Fibroblast of pulmonary artery (primary cell): ENCODE data around the gene CREB5.

ENCODE experiments used
- DNase-seq: peaks from one replicate; pipeline ENCODE4 v3.0.0-alpha.2; 2010; ENCODE audit warnings: low read depth
- H3K4me3 ChIP-seq: replicated peaks from 2 replicates; pipeline ENCODE4 v1.5.1; 2011; ENCODE audit warnings: low read depth, mild to moderate bottlenecking, control low read depth, low read length, moderate library complexity
- CTCF ChIP-seq: IDR thresholded peaks from 2 replicates; pipeline ENCODE4 v1.5.1; 2011; ENCODE audit warnings: mild to moderate bottlenecking, control low read depth, low read length, inconsistent platforms; ENCODE audit errors: missing control alignments

CREB5 gene

GRCh38 chr7:28766359-28766758 is 354.0 kb downstream of the CREB5 start:
- TF ChIP-seq CTCF, result no peak
- DNase-seq, result no peak
- no peak overlapping the region for H3K4me3 ChIP-seq

GRCh38 chr7:28767356-28767755 is 355.0 kb downstream of the CREB5 start:
- TF ChIP-seq CTCF, result no peak
- DNase-seq, result peak; percentile 14
- H3K4me3 ChIP-seq, result no peak overlapping the region

- peak; percentile 18 for DNase-seq
- H3K4me3 ChIP-seq, result no peak overlapping the region
- no peak for TF ChIP-seq CTCF
Measured at GRCh38 chr7:28768577-28769147, 356.3 kb downstream of the CREB5 start.

GRCh38 chr7:28771906-28772622 is 359.7 kb downstream of the CREB5 start:
- no peak overlapping the region for H3K4me3 ChIP-seq
- DNase-seq, result no peak
- no peak for TF ChIP-seq CTCF

GRCh38 chr7:28773423-28774145 is 361.3 kb downstream of the CREB5 start:
- DNase-seq, result no peak
- H3K4me3 ChIP-seq, result no peak overlapping the region
- TF ChIP-seq CTCF, result no peak

- no peak for TF ChIP-seq CTCF
- H3K4me3 ChIP-seq, result no peak overlapping the region
- no peak for DNase-seq
Measured at GRCh38 chr7:28774261-28774988, 362.1 kb downstream of the CREB5 start.
